ENCODE results near the gene ST6GALNAC4. TPM values are rescaled to one million over a fixed set of nuclear protein-coding genes. Genes with fewer than 3 reads are reported as not detected.

The ST6GALNAC4 gene
- total and polyA plus RNA-seq, 9 of the 15 experiments (the other 6 are each of a cell fraction or from before 2014, with no cell fraction given), result 2.6 to 43.1 (median 15.4) TPM

GRCh38 chr9:127924736-127925444, 8.0 kb upstream of the ST6GALNAC4 start:
- ChIA-PET CTCF (ENCODE audit: low intra/inter-chr PET ratio) (no interaction called here), POLR2A (interaction anchor here (0.6 kb wide), 1 partner anchor 190 kb away, joined by 3 read pairs; no protein-coding TSS in a partner anchor)
- Histone ChIP-seq H3K9ac (ENCODE audit: insufficient read depth in 1 of 2, low read depth in 2 of 2, low read length in 2 of 2) (peak overlapping the region in 1 of 2 experiments; percentile 65; a peak in 2 of 4 replicates), H3K9me1 (ENCODE audit: control insufficient read depth, insufficient read depth, low read length) (no peaks in the 10 kb centered on the region), H3K27ac (ENCODE audit: extremely low read depth, low read depth, low read length) (no peak overlapping the region), H2AFZ (ENCODE audit: low read depth, low read length) (no peak overlapping the region), H3K36me3 (ENCODE audit: control insufficient read depth, insufficient read depth, low read length) (no peaks in the 10 kb centered on the region), H3K79me2 (ENCODE audit: control insufficient read depth, insufficient read depth, low read length) (no peaks in the 10 kb centered on the region), H3K4me3 (no peak overlapping the region), H4K20me1 (replicated peaks; ENCODE audit: control insufficient read depth, insufficient read depth, low read length) (no peaks in the 10 kb centered on the region), H3K27me3 (ENCODE audit: control insufficient read depth in 2 of 2, insufficient read depth in 2 of 2, low read length in 2 of 2) (no peaks in the 10 kb centered on the region), H3K9me3 (replicated peaks; ENCODE audit: control insufficient read depth, insufficient read depth, low read depth, low read length) (no peaks in the 10 kb centered on the region), H3K4me1 (replicated peaks in 1 of 2; ENCODE audit: control insufficient read depth in 2 of 2, insufficient read depth in 2 of 2, low read length in 2 of 2) (peaks cover 22 to 50% of the 10 kb centered on the region in 2 experiments; a peak in 4 of 5 replicates), H3K4me2 (ENCODE audit: insufficient read depth, low read length) (no peak overlapping the region)
- in situ Hi-C loops (cut with MboI) (loop anchor here (5.0 to 25.0 kb wide), 3 partner anchors 423 to 988 kb away; no protein-coding TSS in a partner anchor), intact Hi-C loops (cut with micrococcal nuclease) (loop anchor here (5.0 kb wide), 1 partner anchor 333 kb away; no protein-coding TSS in a partner anchor)
- FAIRE-seq (no peak), ATAC-seq (no peak), DNase-seq (ENCODE audit: extremely low read depth in 1 of 4, low spot score in 3 of 4) (no peak)
- WGBS (ENCODE audit: insufficient coverage, low coverage, missing lambda C conversion rate), result 59% methylated on average over 21 of the region's 22 CpGs
- no TSS peak for BruUV-seq (replicated peaks)
- TF ChIP-seq, protein P1, sequence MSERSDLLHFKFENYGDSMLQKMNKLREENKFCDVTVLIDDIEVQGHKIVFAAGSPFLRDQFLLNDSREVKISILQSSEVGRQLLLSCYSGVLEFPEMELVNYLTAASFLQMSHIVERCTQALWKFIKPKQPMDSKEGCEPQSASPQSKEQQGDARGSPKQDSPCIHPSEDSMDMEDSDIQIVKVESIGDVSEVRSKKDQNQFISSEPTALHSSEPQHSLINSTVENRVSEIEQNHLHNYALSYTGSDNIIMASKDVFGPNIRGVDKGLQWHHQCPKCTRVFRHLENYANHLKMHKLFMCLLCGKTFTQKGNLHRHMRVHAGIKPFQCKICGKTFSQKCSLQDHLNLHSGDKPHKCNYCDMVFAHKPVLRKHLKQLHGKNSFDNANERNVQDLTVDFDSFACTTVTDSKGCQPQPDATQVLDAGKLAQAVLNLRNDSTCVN (CRISPR knock-in tag; IDR thresholded peaks at IDR 0.05), result 0 out of 2 replicates have a peak, but pooled peaks have one; percentile 30
- TF ChIP-seq ZBTB33 (CRISPR knock-in tag; IDR thresholded peaks at IDR 0.05), result no peak
- 0 out of 2 replicates have a peak, but pooled peaks have one; percentile 20 for TF ChIP-seq POLR2G (IDR thresholded peaks at IDR 0.05; ENCODE audit: low read depth, low read length)
- TF ChIP-seq, protein P2, sequence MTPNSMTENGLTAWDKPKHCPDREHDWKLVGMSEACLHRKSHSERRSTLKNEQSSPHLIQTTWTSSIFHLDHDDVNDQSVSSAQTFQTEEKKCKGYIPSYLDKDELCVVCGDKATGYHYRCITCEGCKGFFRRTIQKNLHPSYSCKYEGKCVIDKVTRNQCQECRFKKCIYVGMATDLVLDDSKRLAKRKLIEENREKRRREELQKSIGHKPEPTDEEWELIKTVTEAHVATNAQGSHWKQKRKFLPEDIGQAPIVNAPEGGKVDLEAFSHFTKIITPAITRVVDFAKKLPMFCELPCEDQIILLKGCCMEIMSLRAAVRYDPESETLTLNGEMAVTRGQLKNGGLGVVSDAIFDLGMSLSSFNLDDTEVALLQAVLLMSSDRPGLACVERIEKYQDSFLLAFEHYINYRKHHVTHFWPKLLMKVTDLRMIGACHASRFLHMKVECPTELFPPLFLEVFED (CRISPR knock-in tag; conservative IDR thresholded peaks at IDR 0.05), result 0 out of 2 replicates have a peak, but pooled peaks have one; percentile 33
- TF ChIP-seq, protein P3, sequence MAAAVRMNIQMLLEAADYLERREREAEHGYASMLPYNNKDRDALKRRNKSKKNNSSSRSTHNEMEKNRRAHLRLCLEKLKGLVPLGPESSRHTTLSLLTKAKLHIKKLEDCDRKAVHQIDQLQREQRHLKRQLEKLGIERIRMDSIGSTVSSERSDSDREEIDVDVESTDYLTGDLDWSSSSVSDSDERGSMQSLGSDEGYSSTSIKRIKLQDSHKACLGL (CRISPR knock-in tag; IDR thresholded peaks at IDR 0.05; ENCODE audit: borderline replicate concordance, poor library complexity, severe bottlenecking), result no peak
- no peak for TF ChIP-seq ZNF717 (CRISPR knock-in tag; IDR thresholded peaks at IDR 0.05)
- no peak for TF ChIP-seq SNIP1 (IDR thresholded peaks at IDR 0.05; ENCODE audit: low read depth)
- TF ChIP-seq, protein P4, sequence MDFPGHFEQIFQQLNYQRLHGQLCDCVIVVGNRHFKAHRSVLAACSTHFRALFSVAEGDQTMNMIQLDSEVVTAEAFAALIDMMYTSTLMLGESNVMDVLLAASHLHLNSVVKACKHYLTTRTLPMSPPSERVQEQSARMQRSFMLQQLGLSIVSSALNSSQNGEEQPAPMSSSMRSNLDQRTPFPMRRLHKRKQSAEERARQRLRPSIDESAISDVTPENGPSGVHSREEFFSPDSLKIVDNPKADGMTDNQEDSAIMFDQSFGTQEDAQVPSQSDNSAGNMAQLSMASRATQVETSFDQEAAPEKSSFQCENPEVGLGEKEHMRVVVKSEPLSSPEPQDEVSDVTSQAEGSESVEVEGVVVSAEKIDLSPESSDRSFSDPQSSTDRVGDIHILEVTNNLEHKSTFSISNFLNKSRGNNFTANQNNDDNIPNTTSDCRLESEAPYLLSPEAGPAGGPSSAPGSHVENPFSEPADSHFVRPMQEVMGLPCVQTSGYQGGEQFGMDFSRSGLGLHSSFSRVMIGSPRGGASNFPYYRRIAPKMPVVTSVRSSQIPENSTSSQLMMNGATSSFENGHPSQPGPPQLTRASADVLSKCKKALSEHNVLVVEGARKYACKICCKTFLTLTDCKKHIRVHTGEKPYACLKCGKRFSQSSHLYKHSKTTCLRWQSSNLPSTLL (IDR thresholded peaks at IDR 0.05), result no peak
